Caco-2 (cell line): ENCODE results near the gene KDM4B. TPM values are rescaled to one million over a fixed set of nuclear protein-coding genes. Genes with fewer than 3 reads are reported as not detected.

ENCODE experiments used
- BruUV-seq: library from RNA; stranded (reverse); fragments of 400-500 nt; replicated peaks from 2 replicates; lab custom pipeline; 2021; lab: Mats Ljungman, UMichigan
- CTCF ChIA-PET: fragments of 300-600 bp; sonication (Branson Sonifier 250); formaldehyde crosslinking; loops from one replicate; lab custom pipeline; 2022; ENCODE audit warnings: antibody characterized with exemption; lab: Charles Lee
- POLR2A ChIA-PET: fragments of 300-600 bp; sonication (Branson Sonifier 250); formaldehyde crosslinking; loops from one replicate; lab custom pipeline; 2022; ENCODE audit warnings: antibody characterized with exemption; lab: Charles Lee
- DNase-seq, 2 experiments: peaks; one replicate each; pipeline versions ENCODE4 v3.0.0 to v3.0.0-alpha.2; 2020 to 2022
- H3K27me3 ChIP-seq: replicated peaks from 2 replicates; pipeline ENCODE4 v1.6.0; 2011; ENCODE audit warnings: low read length; ENCODE audit not compliant: control insufficient read depth, insufficient read depth
- H3K36me3 ChIP-seq: 2 replicates; pipeline ENCODE4 v1.5.1; 2011; ENCODE audit warnings: low read length; ENCODE audit not compliant: control insufficient read depth, insufficient read depth
- H3K4me1 ChIP-seq: fragments of 250-450 bp; sonication (Bioruptor Pico); 2 replicates; pipeline ENCODE4 v1.5.1; 2020; ENCODE audit warnings: mild to moderate bottlenecking
- H3K4me3 ChIP-seq: 2 replicates; pipeline ENCODE4 v1.5.1; 2011; ENCODE audit warnings: low read depth, mild to moderate bottlenecking, control low read depth, low read length
- H3K9me3 ChIP-seq: fragments of 250-450 bp; sonication (Bioruptor Pico); 2 replicates; pipeline ENCODE4 v1.5.1; 2020; ENCODE audit warnings: mild to moderate bottlenecking, moderate library complexity
- H3K27ac Mint-ChIP-seq: one replicate; pipeline ENCODE4 v1.8.0; 2022; ENCODE audit warnings: mixed read lengths; ENCODE audit not compliant: unreplicated experiment
- H3K27me3 Mint-ChIP-seq: one replicate; pipeline ENCODE4 v1.8.0; 2022; ENCODE audit warnings: mixed read lengths; ENCODE audit not compliant: insufficient read depth, unreplicated experiment
- H3K36me3 Mint-ChIP-seq: one replicate; pipeline ENCODE4 v1.8.0; 2022; ENCODE audit warnings: mild to moderate bottlenecking, mixed read lengths; ENCODE audit not compliant: insufficient read depth, unreplicated experiment
- H3K4me1 Mint-ChIP-seq: one replicate; pipeline ENCODE4 v1.8.0; 2022; ENCODE audit warnings: low read depth, mixed read lengths; ENCODE audit not compliant: unreplicated experiment
- H3K4me3 Mint-ChIP-seq: one replicate; pipeline ENCODE4 v1.8.0; 2022; ENCODE audit warnings: mild to moderate bottlenecking, moderate library complexity, mixed read lengths; ENCODE audit not compliant: unreplicated experiment
- H3K9me3 Mint-ChIP-seq: one replicate; pipeline ENCODE4 v1.8.0; 2022; ENCODE audit warnings: mixed read lengths; ENCODE audit not compliant: unreplicated experiment
- CTCF ChIP-seq, 2 experiments: fragments of 200-600 bp in 1 of 2; IDR thresholded peaks; 1 replicate in 1 of 2; 2 replicates in 1 of 2; pipeline versions ENCODE4 v1.5.1 to v1.8.0; 2011 to 2022; ENCODE audit warnings: antibody characterized with exemption in 1 of 2, control low read depth in 1 of 2, inconsistent platforms in 1 of 2, low read depth in 1 of 2, low read length in 1 of 2, mild to moderate bottlenecking in 1 of 2, moderate library complexity in 1 of 2; ENCODE audit not compliant: insufficient read depth in 1 of 2, severe bottlenecking in 1 of 2, unreplicated experiment in 1 of 2
- intact Hi-C: fragments of 100-400 bp; cut with micrococcal nuclease; formaldehyde crosslinking; loops from one replicate; pipeline ENCODE4 v1.10.0; 2022; ENCODE audit not compliant: unreplicated experiment
- total RNA-seq: library from RNA; stranded (reverse); gene quantifications from 2 replicates; pipeline ENCODE4 v1.2.3, GENCODE V29; 2022

Gene KDM4B
- total RNA-seq, 1 experiment from 2014 or later = 27.4 TPM

- H3K36me3 Mint-ChIP-seq = peaks cover 36% of the 10 kb centered on the region
- H3K9me3 Mint-ChIP-seq = peaks cover 10% of the 10 kb centered on the region
- Histone ChIP-seq H3K9me3 (no peaks in the 10 kb centered on the region), H3K36me3 (no peaks in the 10 kb centered on the region), H3K4me1 (no peaks in the 10 kb centered on the region), H3K4me3 (no peak overlapping the region), H3K27me3 (no peaks in the 10 kb centered on the region)
- ChIA-PET POLR2A (no interaction called here), CTCF (no interaction called here)
- H3K4me3 Mint-ChIP-seq = no peak overlapping the region
- H3K27ac Mint-ChIP-seq = no peak overlapping the region
- H3K27me3 Mint-ChIP-seq = no peaks in the 10 kb centered on the region
- intact Hi-C loops = no loop called here
- no peak for TF ChIP-seq CTCF (IDR thresholded peaks at IDR 0.05; ENCODE audit: insufficient read depth in 1 of 2, low read depth in 1 of 2, low read length in 1 of 2, severe bottlenecking in 1 of 2, unreplicated experiment in 1 of 2)
- no peak for DNase-seq
- H3K4me1 Mint-ChIP-seq = no peaks in the 10 kb centered on the region
- no TSS peak for BruUV-seq
These were observed 93.9 kb downstream of the KDM4B start for GRCh38 chr19:5062799-5063198.

GRCh38 chr19:5063873-5064645, 95.1 kb downstream of the KDM4B start:
- TF ChIP-seq CTCF (IDR thresholded peaks at IDR 0.05; ENCODE audit: insufficient read depth in 1 of 2, low read depth in 1 of 2, low read length in 1 of 2, severe bottlenecking in 1 of 2, unreplicated experiment in 1 of 2) = no peak
- peaks cover 36% of the 10 kb centered on the region for H3K36me3 Mint-ChIP-seq
- no peaks in the 10 kb centered on the region for H3K27me3 Mint-ChIP-seq
- DNase-seq = no peak
- H3K4me3 Mint-ChIP-seq = no peak overlapping the region
- peaks cover 10% of the 10 kb centered on the region for H3K9me3 Mint-ChIP-seq
- no TSS peak for BruUV-seq
- no peaks in the 10 kb centered on the region for H3K4me1 ChIP-seq
- H3K36me3 ChIP-seq = no peaks in the 10 kb centered on the region
- H3K9me3 ChIP-seq = no peaks in the 10 kb centered on the region
- H3K27me3 ChIP-seq = no peaks in the 10 kb centered on the region
- H3K4me1 Mint-ChIP-seq = no peaks in the 10 kb centered on the region
- no peak overlapping the region for H3K27ac Mint-ChIP-seq
- intact Hi-C loops = no loop called here
- CTCF ChIA-PET = no interaction called here
- no peak overlapping the region for H3K4me3 ChIP-seq
- POLR2A ChIA-PET = interaction anchor here (0.9 kb wide), 1 partner anchor 96 kb away, joined by 3 read pairs; the partner anchor contains the start of gene KDM4B

GRCh38 chr19:5064896-5065295, 96.0 kb downstream of the KDM4B start:
- no peak overlapping the region for H3K27ac Mint-ChIP-seq
- H3K4me1 ChIP-seq = no peaks in the 10 kb centered on the region
- H3K27me3 Mint-ChIP-seq = no peaks in the 10 kb centered on the region
- no peak for TF ChIP-seq CTCF (IDR thresholded peaks at IDR 0.05; ENCODE audit: insufficient read depth in 1 of 2, low read depth in 1 of 2, low read length in 1 of 2, severe bottlenecking in 1 of 2, unreplicated experiment in 1 of 2)
- no TSS peak for BruUV-seq
- no peak overlapping the region for H3K4me3 Mint-ChIP-seq
- H3K9me3 Mint-ChIP-seq = peaks cover 10% of the 10 kb centered on the region
- POLR2A ChIA-PET = interaction anchor here (0.9 kb wide), 1 partner anchor 96 kb away, joined by 3 read pairs; the partner anchor contains the start of gene KDM4B
- no peak overlapping the region for H3K4me3 ChIP-seq
- intact Hi-C loops = no loop called here
- H3K36me3 Mint-ChIP-seq = peaks cover 38% of the 10 kb centered on the region
- H3K36me3 ChIP-seq = no peaks in the 10 kb centered on the region
- CTCF ChIA-PET = no interaction called here
- H3K4me1 Mint-ChIP-seq = no peaks in the 10 kb centered on the region
- H3K9me3 ChIP-seq = no peaks in the 10 kb centered on the region
- no peaks in the 10 kb centered on the region for H3K27me3 ChIP-seq
- DNase-seq = no peak
